Skeletal muscle tissue (tissue), 4 donors: ENCODE data around the gene SPRR5. TPM values are rescaled to one million over a fixed set of nuclear protein-coding genes. Genes with fewer than 3 reads are reported as not detected.

Experiments used
- H3K27ac ChIP-seq: one replicate; pipeline ENCODE4 v1.7.0; 2013; ENCODE audit warnings: mild to moderate bottlenecking, low read depth, low read length, inconsistent platforms
- H3K27me3 ChIP-seq, 3 donors: one replicate each; pipeline ENCODE4 v1.7.0; 2013; ENCODE audit warnings: low read length in 3 of 3; ENCODE audit not compliant: control insufficient read depth in 3 of 3, insufficient read depth in 3 of 3
- H3K36me3 ChIP-seq, 3 donors: one replicate each; pipeline ENCODE4 v1.7.0; 2013; ENCODE audit warnings: low read length in 3 of 3; ENCODE audit not compliant: control insufficient read depth in 3 of 3, insufficient read depth in 3 of 3
- H3K4me1 ChIP-seq, 3 donors: one replicate each; pipeline ENCODE4 v1.7.0; 2013; ENCODE audit warnings: low read length in 3 of 3, mild to moderate bottlenecking in 3 of 3; ENCODE audit not compliant: control insufficient read depth in 3 of 3, insufficient read depth in 3 of 3
- H3K4me3 ChIP-seq, 3 donors: one replicate each; pipeline ENCODE4 v1.7.0; 2013; ENCODE audit warnings: low read length in 3 of 3
- H3K9ac ChIP-seq, 3 donors: one replicate each; pipeline ENCODE4 v1.7.0; 2013; ENCODE audit warnings: low read length in 3 of 3, mild to moderate bottlenecking in 3 of 3, moderate library complexity in 2 of 3, low read depth in 1 of 3
- H3K9me3 ChIP-seq, 3 donors: one replicate each; pipeline ENCODE4 v1.7.0; 2013; ENCODE audit warnings: low read length in 3 of 3; ENCODE audit not compliant: control insufficient read depth in 3 of 3
- total RNA-seq: library from RNA; depleted of rRNA; stranded (reverse); fragments of >200 nt; gene quantifications from one replicate; pipeline ENCODE4 v1.2.3, GENCODE V29; 2014
- donor health status: Osteomylitis.

Gene SPRR5
- total RNA-seq, 1 donor from 2014 or later = not detected

DNA sequence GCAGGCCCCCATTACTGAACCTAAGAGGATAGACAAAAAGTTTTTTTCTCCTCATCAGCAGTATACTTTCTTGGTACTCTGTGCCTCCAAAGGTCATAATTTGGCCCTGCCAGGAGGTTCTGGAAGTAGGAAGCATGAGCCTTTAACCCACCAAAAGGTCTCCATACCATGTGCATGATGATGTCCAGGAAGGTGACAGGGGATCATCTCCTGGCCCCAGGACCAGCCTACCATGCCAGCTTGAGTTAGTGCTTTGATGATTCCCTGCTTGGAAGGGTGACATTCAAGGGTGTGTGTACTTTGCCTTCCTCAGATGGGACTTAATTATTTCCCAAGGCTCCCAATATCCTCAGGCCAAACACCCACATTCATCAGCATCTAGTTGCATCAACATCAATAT, 30.6 kb downstream of the SPRR5 start:
- Histone ChIP-seq H3K9ac (no peak overlapping the region), H3K27me3 (no peaks in the 10 kb centered on the region), H3K4me3 (no peak overlapping the region), H3K9me3 (no peaks in the 10 kb centered on the region), H3K4me1 (no peaks in the 10 kb centered on the region), H3K36me3 (no peaks in the 10 kb centered on the region), H3K27ac (no peak overlapping the region)

DNA sequence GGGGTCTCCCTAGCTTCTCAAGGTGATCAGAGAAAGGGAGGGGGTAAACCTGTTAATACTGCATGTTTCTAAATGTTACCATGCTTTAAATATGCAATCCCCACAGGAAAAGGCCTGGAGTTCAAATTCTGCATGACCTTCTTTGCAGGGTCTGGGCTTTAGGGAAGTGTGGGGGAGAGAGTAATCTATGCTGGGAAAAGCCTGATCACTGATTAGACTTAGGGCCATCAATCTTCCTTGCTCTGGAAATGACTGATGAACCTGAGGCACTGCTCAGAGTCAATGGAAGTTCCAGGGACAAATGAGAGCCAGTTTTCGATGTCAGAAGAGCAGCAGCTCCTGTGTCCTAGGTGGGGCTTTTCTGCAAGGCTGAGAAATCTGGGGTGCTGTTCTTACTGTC, 33.7 kb downstream of the SPRR5 start:
- Histone ChIP-seq H3K9ac (no peak overlapping the region), H3K4me3 (no peak overlapping the region), H3K27me3 (peaks cover 0 to 2% (median 0%) of the 10 kb centered on the region in 3 donors), H3K4me1 (no peaks in the 10 kb centered on the region), H3K9me3 (no peaks in the 10 kb centered on the region), H3K36me3 (no peaks in the 10 kb centered on the region), H3K27ac (no peak overlapping the region)

DNA sequence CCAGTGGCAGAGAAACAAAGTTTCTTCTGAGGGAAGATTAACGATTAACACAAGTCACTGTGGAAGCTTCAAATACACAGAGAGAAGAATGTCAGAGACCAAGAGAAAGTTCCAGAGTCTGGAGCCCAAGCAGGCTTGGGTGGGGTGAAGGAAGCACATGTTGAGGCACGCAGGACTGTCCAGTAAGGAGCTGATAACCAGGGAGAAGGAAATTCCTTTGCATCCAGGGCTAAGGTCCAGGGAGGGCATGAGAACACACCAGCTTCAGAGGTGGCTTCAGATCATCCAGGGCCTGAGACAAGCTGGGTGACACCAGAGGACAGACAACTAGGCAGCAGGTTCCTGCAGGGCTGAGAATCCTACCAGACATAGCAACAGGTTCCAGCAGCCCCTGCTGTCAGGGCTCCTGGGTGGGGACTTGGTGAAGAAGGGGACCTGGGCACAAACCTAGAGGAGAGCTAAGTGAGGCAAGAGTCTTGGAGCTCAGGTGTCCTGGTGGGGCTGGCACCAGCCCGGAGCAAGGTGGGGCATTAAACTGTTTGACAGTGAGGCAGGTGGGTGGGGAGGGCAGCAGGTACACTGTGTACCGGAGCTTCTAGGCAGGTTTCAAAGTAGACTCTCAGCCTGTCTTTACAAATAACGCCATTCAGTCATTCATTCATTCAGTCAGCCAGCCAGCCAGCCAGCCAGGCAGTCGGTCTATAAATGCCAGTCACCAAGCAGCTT, 34.3 kb downstream of the SPRR5 start:
- Histone ChIP-seq H3K4me3 (no peak overlapping the region), H3K36me3 (no peaks in the 10 kb centered on the region), H3K27ac (no peak overlapping the region), H3K9ac (no peak overlapping the region), H3K4me1 (no peaks in the 10 kb centered on the region), H3K9me3 (no peaks in the 10 kb centered on the region), H3K27me3 (peaks cover 0 to 2% (median 0%) of the 10 kb centered on the region in 3 donors)

DNA sequence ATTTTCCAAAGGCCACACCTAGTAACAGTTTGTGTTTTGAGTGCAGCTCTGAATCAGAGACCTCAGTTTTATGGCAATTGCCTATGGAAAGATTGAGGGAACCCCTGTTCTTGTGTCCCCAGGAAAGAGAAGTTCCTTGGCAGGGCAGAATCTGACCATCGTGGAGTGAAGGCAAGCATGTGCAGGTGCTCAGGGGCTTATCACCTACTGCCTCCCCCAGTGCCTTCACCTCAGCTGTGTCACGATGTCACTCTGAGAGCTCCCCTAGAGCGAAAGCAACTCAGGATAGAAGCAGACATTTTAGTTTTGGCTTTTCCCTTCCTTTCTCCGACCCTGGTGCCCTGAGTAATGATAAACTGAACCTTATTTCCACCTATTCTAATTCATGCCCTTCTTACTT, 35.1 kb downstream of the SPRR5 start:
- no peaks in the 10 kb centered on the region for H3K4me1 ChIP-seq
- H3K36me3 ChIP-seq = no peaks in the 10 kb centered on the region
- peaks cover 0 to 2% (median 0%) of the 10 kb centered on the region in 3 donors for H3K27me3 ChIP-seq
- H3K9me3 ChIP-seq = no peaks in the 10 kb centered on the region
- H3K27ac ChIP-seq = no peak overlapping the region
- no peak overlapping the region for H3K9ac ChIP-seq
- no peak overlapping the region for H3K4me3 ChIP-seq

DNA sequence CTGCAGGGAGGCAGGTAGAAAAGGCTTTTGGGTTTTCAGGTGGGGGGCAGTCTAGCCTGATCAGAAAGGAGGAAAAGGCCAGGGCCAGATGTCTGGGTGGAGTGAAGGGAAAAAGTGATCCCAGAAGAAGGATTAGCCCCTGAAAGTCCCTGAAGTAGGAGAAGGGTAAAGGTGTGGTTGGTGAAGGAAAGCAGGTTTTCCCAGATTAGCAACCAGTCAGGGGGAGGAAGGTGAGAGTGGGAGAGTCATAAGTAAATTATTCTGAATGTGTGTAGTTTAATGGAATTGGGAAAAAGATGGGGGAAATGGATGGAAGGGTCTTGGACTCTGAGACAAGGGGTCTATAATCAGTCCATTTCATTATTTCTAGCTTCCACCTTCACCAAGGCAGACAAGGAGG, 36.2 kb downstream of the SPRR5 start:
- Histone ChIP-seq H3K9ac (no peak overlapping the region), H3K4me1 (no peaks in the 10 kb centered on the region), H3K27me3 (peaks cover 0 to 2% (median 0%) of the 10 kb centered on the region in 3 donors), H3K4me3 (no peak overlapping the region), H3K36me3 (no peaks in the 10 kb centered on the region), H3K27ac (no peak overlapping the region), H3K9me3 (no peaks in the 10 kb centered on the region)

DNA sequence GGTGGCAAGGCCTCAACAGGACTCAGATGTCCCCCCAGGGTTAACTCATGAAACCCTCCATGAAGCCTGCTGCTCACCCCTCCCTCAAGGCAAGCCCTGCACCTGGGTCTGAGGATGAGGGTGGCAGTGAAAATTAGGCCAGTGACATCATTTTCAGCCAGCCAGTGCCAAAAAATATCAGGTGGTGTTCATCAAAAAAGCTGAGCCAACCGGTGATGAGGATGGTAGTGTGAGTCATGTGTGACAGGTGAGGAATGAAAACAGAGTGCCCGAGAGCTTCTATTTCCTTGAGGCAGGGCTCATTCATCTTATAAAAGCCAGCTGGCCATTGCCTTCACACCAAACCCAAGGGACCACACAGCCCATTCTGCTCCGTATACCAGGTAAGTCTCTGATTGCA, 36.7 kb downstream of the SPRR5 start, which contains the start of gene SPRR1A:
TSS of gene SPRR1A (plus strand) at position 339 of the 400 bp plus-strand sequence. CDS start 1,150 bp downstream, outside the sequence.
- H3K9ac ChIP-seq = no peak within 1 kb of the TSS

DNA sequence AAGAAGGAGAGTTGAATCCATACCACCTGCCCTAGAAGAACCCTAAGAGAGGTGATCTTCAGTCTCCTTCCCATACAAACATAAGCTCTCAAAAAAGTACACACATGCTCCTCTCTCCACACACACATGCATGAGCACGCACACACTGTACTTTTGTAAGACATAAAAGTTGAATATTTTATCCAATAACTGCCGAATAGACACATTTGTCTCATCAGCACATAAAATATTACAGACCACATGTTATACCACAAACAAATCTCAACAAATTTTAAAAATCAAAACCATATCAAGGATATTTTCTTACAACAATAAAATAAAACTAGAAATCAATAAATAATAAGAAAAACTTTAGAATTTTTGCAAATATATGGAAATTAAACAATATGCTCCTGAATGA, 39.6 kb downstream of the SPRR5 start:
- Histone ChIP-seq H3K4me1 (no peaks in the 10 kb centered on the region), H3K27me3 (peaks cover 0 to 2% (median 0%) of the 10 kb centered on the region in 3 donors), H3K27ac (no peak overlapping the region), H3K9ac (no peak overlapping the region), H3K36me3 (no peaks in the 10 kb centered on the region), H3K9me3 (no peaks in the 10 kb centered on the region), H3K4me3 (no peak overlapping the region)

More for the DNA sequence above, 36.7 kb downstream of the SPRR5 start, which contains the start of gene SPRR1A:
- Histone ChIP-seq H3K36me3 (no peaks in the 10 kb centered on the region), H3K27me3 (peaks cover 0 to 2% (median 0%) of the 10 kb centered on the region in 3 donors), H3K4me3 (no peak within 1 kb of the TSS), H3K27ac (no peak within 1 kb of the TSS), H3K9me3 (no peaks in the 10 kb centered on the region), H3K4me1 (no peaks in the 10 kb centered on the region)

DNA sequence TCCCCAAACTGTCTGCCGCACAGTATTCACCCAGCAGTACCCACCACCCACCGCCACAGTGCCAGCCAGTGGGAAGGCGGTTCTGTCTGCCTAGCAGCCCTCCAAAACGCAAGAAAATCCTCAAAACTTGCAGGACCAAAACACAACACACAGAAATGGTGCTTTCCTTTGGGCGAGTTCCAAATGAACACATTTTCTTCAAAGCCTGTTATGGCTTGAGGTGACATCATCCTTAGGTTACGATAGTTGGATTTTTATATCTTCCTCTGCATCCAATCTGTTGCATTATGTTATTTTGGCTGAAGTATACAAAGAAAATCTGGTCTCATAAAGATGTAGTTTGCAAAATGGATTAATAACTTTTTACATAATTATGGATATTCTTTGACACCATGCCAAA, 46.2 kb downstream of the SPRR5 start:
- Histone ChIP-seq H3K9ac (no peak overlapping the region), H3K4me3 (no peak overlapping the region), H3K36me3 (no peaks in the 10 kb centered on the region), H3K27me3 (no peaks in the 10 kb centered on the region), H3K9me3 (peaks cover 0 to 3% (median 0%) of the 10 kb centered on the region in 3 donors), H3K27ac (no peak overlapping the region), H3K4me1 (no peaks in the 10 kb centered on the region)

DNA sequence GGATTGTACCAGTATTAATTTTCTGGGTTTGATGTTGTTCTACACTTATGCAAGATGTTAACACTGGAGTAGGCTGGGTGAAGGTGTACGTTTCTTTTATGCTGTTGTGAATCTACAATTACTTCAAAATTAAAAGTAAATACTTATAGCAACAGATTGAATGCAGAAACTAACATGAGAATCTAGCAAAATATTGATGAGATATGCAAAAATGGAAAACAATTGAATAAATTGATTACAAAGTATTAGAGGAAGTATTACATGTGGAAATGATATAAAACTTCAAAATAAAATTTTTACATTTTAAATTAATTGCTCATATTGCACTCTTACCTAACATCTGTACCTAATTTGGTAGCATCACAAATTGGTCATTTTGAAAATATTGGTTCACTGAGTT, 48.8 kb downstream of the SPRR5 start:
- Histone ChIP-seq H3K27me3 (no peaks in the 10 kb centered on the region), H3K4me1 (no peaks in the 10 kb centered on the region), H3K36me3 (no peaks in the 10 kb centered on the region), H3K27ac (no peak overlapping the region), H3K4me3 (no peak overlapping the region), H3K9ac (no peak overlapping the region), H3K9me3 (peaks cover 0 to 3% (median 0%) of the 10 kb centered on the region in 3 donors)

DNA sequence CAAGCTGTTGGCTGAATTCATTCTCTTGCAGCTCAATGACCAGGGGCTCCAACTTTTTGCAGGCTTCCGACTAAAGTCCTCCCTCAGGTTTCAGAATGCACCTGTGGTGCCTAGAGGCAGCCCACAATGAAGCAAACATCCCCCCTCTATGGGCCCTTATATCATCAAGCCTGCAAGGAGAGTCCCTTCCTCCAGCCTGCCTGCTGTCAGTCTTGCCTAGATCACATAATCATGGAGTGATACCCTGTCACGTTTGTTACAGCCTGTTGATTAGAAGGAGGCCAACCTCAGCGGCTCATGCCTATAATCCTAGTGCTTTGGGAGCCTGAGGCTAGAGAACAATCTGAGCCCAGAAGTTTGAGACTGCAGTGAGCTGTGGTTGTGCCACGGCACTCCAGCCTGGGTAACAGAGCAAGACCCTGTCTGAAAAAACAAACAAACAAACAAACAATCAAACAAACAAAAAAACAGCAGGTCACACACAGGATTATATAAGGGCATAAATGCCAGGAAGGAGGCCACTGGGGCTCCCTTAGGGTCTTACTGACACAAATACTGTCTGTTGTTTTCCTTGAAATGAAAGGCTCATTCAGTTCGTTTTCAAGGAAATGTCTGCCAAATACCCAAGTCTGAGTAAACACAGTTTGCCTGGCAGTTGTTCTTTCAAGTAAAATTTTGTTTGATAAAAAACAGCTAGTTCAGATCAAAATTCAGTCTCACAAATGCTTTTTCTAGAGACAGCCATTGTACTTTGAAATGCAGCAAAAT, 49.8 kb downstream of the SPRR5 start:
- no peak overlapping the region for H3K9ac ChIP-seq

More for the DNA sequence above, 49.8 kb downstream of the SPRR5 start:
- Histone ChIP-seq H3K4me3 (no peak overlapping the region), H3K4me1 (no peaks in the 10 kb centered on the region), H3K36me3 (no peaks in the 10 kb centered on the region), H3K27me3 (no peaks in the 10 kb centered on the region), H3K27ac (no peak overlapping the region), H3K9me3 (peaks cover 0 to 3% (median 0%) of the 10 kb centered on the region in 3 donors)
